NT2/D1 (cell line): Measurements from ENCODE around the gene DDX42.

Source experiments
- SUZ12 ChIP-seq: IDR thresholded peaks from 2 replicates; pipeline ENCODE4 v1.6.1; 2011; ENCODE audit not compliant: insufficient read length, insufficient read depth; ENCODE audit errors: extremely low read depth
- ZNF274 ChIP-seq: IDR thresholded peaks from 2 replicates; pipeline ENCODE4 v1.6.1; 2011; ENCODE audit warnings: mild to moderate bottlenecking, low read depth, low read length

- no peak for TF ChIP-seq SUZ12
- no peak for TF ChIP-seq ZNF274
Observed at GRCh38 chr17:63786971-63787711, 13.2 kb downstream of the DDX42 start.
